ACC112 (cell line): ENCODE measurements around the gene COBL.

Experiments
- H2AFZ ChIP-seq: fragments of 200-600 bp; sonication (generic); one replicate; pipeline ENCODE4 v1.6.0; 2017; ENCODE audit warnings: antibody characterized with exemption, low read length; ENCODE audit not compliant: unreplicated experiment
- H3K27ac ChIP-seq: fragments of 200-600 bp; sonication (generic); 2 replicates; pipeline ENCODE4 v1.5.1; 2014; ENCODE audit warnings: low read depth, mild to moderate bottlenecking, antibody characterized with exemption, low read length, moderate library complexity
- H3K27me3 ChIP-seq: fragments of 200-600 bp; sonication (generic); 2 replicates; pipeline ENCODE4 v1.6.1; 2014; ENCODE audit warnings: mild to moderate bottlenecking, antibody characterized with exemption, low read length, moderate library complexity, mixed read lengths; ENCODE audit not compliant: insufficient read depth
- H3K36me3 ChIP-seq: fragments of 200-600 bp; sonication (generic); 2 replicates; pipeline ENCODE4 v1.6.1; 2016; ENCODE audit warnings: mild to moderate bottlenecking, antibody characterized with exemption, low read length, moderate library complexity, mixed read lengths; ENCODE audit not compliant: insufficient read depth
- H3K4me1 ChIP-seq: fragments of 200-600 bp; sonication (generic); one replicate; pipeline ENCODE4 v1.6.1; 2016; ENCODE audit warnings: low read length, mixed read lengths; ENCODE audit not compliant: insufficient read depth, unreplicated experiment, control insufficient read depth
- H3K4me3 ChIP-seq: fragments of 200-600 bp; sonication (generic); 2 replicates; pipeline ENCODE4 v1.5.1; 2014; ENCODE audit warnings: mild to moderate bottlenecking, low read depth, low read length
- H3K79me2 ChIP-seq: fragments of 200-600 bp; sonication (generic); one replicate; pipeline ENCODE4 v1.6.0; 2016; ENCODE audit warnings: low read length; ENCODE audit not compliant: control insufficient read depth, unreplicated experiment, insufficient read depth

The COBL gene

DNA sequence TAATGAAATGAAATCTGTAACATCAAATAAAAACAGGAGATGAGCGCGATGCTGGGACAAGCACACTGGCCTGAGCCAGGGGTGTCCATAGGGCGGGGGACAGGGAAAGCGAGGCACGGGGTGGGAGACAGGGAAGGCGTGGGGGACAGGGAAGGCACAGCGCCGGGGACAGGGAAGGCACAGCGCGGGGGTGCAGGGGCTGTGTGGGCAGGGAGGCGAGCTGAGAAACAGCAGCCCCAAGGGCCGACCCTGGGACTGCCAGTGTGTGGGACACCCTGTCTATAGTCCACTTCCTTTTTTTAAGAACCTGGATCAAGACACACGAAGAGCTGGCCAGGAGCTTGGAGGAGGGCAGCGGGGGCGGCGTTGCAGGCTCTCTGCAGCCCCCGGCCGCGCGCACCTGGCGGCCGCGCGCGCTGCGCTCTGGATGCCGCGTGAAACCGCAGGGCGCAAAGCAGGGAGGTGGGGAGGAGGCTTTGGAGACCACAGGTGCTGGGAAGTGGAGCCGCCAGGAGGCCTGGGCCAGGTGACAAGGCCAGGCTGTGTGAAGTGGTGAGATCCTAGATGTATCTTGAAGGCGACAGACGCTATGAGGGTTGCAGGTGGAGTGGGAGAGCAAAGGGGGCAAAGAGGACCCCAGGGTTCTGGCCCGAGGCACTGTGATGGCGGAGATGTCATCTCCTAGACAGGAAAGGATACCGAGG, 157.7 kb downstream of the COBL start:
- H2AFZ ChIP-seq: no peak overlapping the region
- H3K36me3 ChIP-seq: no peaks in the 10 kb centered on the region
- H3K27ac ChIP-seq: no peak overlapping the region
- H3K79me2 ChIP-seq: no peaks in the 10 kb centered on the region
- H3K4me1 ChIP-seq: no peaks in the 10 kb centered on the region
- no peak overlapping the region for H3K4me3 ChIP-seq
- peaks cover 31% of the 10 kb centered on the region for H3K27me3 ChIP-seq

DNA sequence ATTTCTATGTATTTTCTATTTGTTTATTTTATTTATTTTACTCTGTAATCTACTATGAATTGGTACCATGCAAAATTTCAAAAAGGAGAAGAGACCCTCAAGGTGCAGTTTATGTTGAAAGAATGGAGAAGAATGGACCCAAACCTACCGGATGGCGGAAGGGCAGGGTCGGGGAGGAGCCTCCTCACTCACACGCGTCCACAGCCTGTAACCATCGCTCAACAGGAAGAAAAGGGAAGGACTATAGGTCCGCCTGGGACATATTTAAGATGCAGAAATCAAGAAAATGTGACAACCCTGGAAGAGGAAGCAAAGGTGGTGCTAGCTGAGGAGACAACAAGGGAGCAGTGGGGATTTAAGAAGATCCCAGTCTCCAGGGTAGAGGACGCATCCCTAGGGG, 158.4 kb downstream of the COBL start:
- Histone ChIP-seq H3K79me2 (no peaks in the 10 kb centered on the region), H2AFZ (no peak overlapping the region), H3K4me3 (no peak overlapping the region), H3K36me3 (no peaks in the 10 kb centered on the region), H3K27me3 (peaks cover 30% of the 10 kb centered on the region), H3K4me1 (no peaks in the 10 kb centered on the region), H3K27ac (no peak overlapping the region)

DNA sequence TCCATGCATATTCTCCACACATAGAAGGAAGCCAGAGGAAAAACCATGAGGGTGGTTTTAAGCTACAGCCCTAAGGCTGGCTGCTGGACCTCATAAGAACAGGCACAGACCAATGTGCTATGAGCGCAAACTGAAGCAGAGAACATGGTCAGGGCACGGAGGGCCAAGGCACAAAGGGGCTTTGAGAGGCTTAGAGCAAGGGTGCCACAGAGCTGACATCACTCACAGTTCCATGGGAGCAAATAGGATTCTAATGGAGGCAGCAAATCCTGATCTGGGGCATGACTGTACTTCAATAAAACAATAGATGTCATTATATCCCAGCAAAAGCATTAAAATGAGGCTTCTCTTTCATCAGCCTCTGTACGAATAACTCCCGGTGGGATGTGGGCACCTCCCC, 162.4 kb downstream of the COBL start:
- Histone ChIP-seq H3K4me3 (no peak overlapping the region), H3K27me3 (peaks cover 60% of the 10 kb centered on the region), H3K79me2 (no peaks in the 10 kb centered on the region), H3K4me1 (no peaks in the 10 kb centered on the region), H3K36me3 (no peaks in the 10 kb centered on the region), H2AFZ (no peak overlapping the region), H3K27ac (no peak overlapping the region)

DNA sequence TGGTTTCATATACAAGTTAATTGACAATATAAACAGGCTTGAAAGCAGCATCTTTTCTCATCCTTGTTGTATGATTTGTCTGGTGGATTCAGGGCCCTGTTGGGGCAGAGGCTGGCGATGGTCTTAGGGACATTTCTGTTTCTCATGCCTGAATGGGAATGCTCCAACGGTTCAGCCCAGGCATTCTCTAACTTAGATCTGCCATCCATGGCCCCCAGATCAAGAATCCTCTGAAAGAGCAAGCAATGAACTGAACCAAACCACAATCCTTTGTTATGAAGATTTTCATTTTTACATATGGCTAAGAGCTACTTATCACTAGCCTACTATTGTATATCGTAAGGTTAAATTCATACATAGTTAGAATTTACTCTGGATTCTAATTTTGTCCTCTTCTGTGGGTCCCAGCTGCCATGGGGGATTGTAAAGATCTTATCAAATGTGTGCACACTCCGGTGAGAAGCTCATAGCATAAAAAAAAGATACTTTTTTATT, 163.9 kb downstream of the COBL start:
- H3K27ac ChIP-seq: no peak overlapping the region
- no peaks in the 10 kb centered on the region for H3K79me2 ChIP-seq
- peaks cover 58% of the 10 kb centered on the region for H3K27me3 ChIP-seq

DNA sequence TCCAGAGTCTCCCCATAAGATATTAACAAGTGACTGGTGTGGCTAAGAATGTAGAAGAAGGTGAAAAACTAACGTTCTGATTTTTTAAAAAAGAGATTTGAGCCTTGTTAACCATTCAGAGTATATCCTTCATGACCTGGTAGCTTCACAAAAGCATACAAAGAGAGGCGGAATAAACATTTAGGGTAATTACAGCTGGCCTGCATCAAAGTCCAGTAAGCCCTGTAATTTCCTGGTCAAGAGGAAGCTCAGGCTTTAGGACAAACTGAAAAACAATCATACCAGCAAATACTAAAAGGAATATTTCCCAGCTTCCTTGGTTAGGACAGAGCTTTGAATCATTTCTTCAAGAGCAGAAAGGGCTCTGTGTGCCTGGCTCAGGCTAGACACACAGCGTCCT, 165.2 kb downstream of the COBL start:
- no peak overlapping the region for H3K27ac ChIP-seq
- no peaks in the 10 kb centered on the region for H3K4me1 ChIP-seq
- no peak overlapping the region for H3K4me3 ChIP-seq
- H3K27me3 ChIP-seq: peaks cover 55% of the 10 kb centered on the region
- no peaks in the 10 kb centered on the region for H3K79me2 ChIP-seq
- no peak overlapping the region for H2AFZ ChIP-seq
- H3K36me3 ChIP-seq: no peaks in the 10 kb centered on the region

More for the DNA sequence above, 163.9 kb downstream of the COBL start:
- Histone ChIP-seq H2AFZ (no peak overlapping the region), H3K4me1 (no peaks in the 10 kb centered on the region), H3K4me3 (no peak overlapping the region), H3K36me3 (no peaks in the 10 kb centered on the region)

DNA sequence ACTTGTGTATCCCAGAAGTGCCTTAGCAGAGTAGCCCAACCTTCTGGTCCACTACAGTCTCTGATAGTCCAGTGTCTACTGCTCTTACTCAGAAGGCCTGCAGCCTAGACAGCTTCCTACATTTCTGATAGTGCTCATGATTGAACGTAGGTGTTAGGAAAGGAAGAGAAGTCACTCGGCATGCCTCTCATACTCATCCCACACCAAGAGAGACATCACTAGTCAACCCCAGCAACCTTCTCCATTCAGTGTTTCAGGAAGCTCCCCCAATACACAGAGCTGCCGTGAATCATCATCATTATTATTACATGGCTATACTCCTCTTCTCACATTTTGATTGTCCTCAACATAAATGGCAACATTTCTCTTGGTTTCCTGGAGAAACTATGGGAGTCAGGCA, 166.4 kb downstream of the COBL start:
- H3K27ac ChIP-seq: no peak overlapping the region
- peaks cover 46% of the 10 kb centered on the region for H3K27me3 ChIP-seq
- H3K79me2 ChIP-seq: no peaks in the 10 kb centered on the region
- H2AFZ ChIP-seq: no peak overlapping the region
- H3K4me3 ChIP-seq: no peak overlapping the region
- no peaks in the 10 kb centered on the region for H3K4me1 ChIP-seq
- H3K36me3 ChIP-seq: no peaks in the 10 kb centered on the region

DNA sequence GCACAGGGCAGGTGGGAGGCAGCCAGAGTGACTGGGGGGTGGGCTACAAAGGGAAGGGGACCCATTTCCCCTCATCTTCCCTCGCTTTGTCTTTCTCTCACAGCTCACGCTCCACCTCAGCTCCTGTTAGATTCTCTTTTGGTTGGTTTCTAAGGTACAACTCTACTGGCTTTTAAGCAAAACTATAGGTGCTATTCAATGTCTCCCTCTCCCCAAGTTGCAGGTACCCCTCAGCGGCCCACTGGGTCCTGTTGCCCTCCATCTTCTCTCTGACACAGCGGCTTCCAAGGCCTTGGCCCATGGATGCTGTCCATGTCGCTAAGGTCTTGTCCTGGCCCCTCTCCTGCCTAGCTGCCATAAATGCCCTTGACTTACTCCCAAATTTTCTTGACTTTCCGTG, 168.4 kb downstream of the COBL start:
- no peaks in the 10 kb centered on the region for H3K79me2 ChIP-seq
- no peak overlapping the region for H3K27ac ChIP-seq
- no peak overlapping the region for H3K4me3 ChIP-seq
- no peaks in the 10 kb centered on the region for H3K4me1 ChIP-seq
- no peaks in the 10 kb centered on the region for H3K36me3 ChIP-seq
- no peak overlapping the region for H2AFZ ChIP-seq
- peaks cover 32% of the 10 kb centered on the region for H3K27me3 ChIP-seq

DNA sequence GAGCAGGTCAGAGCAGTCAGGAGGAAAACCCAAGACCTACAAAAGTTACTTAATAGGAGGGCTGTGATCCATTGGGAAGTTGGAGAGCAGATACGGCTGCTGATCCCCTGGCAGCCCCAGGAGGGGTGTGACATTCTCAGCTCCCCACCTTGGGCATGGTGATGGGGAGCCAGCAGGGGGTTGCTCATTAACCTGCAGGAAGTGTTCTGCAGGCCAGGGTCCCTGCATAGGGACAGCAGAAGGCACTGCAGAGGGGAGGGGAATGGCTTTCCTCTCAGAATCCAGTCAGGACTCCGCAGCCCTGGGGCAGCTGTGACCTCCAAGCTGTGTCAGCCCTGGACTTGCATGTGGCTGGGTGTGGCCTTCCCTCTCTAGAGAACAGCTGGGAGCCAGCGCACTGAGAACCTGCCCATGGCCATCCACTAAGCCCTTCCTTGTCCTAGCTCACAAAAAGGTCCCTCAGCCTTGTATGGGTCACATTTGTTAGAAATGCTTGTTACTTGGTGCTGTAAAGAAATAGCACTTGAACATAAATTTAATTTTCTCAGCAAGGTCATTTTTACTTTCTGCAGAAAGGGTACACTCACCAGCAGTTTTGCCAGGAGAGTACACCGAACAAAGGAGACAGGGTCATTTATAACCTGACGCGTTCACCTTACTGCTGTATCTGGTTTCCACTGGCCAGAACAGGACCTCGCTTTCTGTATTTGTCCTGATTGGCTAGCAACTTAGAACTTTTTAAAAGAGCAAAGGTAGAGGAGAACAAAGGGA, 169.6 kb downstream of the COBL start:
- H3K79me2 ChIP-seq: no peaks in the 10 kb centered on the region
- no peak overlapping the region for H2AFZ ChIP-seq
- H3K27me3 ChIP-seq: peaks cover 24% of the 10 kb centered on the region
- no peak overlapping the region for H3K27ac ChIP-seq
- no peak overlapping the region for H3K4me3 ChIP-seq
- H3K36me3 ChIP-seq: no peaks in the 10 kb centered on the region
- H3K4me1 ChIP-seq: no peaks in the 10 kb centered on the region

DNA sequence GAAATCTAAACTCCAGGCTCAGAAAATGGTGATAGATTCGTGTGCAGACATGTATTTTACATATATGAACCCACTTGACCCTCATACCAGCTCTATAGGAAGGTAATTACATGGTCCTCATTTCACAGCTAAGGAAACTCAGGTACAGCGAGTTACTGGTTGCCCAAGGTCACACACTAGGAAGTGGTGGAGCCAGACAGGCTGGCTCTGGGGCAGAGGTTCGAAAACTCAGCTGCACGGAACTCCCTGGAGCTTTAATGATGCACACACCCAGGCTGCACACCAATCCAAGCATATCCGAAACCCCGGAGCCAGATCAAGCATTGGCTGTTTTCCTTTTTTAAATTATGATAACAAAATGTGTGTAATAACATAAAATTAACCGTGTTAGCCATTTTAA, 172.4 kb downstream of the COBL start:
- Histone ChIP-seq H3K4me3 (no peak overlapping the region), H3K36me3 (no peaks in the 10 kb centered on the region), H3K79me2 (no peaks in the 10 kb centered on the region), H2AFZ (no peak overlapping the region), H3K27me3 (peaks cover 4% of the 10 kb centered on the region), H3K27ac (no peak overlapping the region), H3K4me1 (peaks cover 15% of the 10 kb centered on the region)

DNA sequence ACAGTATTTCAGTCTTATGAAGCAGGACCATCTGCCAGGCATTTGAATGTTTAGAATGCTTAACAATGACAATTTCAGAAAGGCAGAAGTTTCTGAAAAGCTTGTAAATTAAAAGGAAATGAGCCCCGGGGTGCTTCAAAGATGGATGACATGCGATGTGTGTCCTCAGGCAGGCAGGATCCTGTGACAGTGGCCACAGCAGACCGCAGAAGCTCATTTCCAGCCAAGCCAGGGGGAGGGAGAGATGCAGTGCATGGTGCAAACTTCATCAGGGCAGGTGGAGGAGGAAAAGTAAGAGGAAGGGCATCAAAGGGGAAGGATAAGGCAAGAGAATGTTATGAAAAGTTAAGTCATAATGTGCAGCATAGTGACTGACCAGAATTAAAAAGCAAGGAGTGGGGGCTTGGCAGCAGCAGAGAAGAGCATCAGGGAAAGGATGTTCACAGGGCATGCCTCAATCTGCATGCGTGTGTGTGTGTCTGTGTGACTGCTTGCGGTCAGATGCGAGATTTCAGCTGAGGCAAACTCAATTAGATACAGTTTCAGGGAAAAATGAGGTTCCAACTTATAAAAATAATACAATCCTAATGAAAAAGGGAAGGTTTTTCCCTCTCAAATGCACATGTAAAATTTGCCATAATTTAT, 173.7 kb downstream of the COBL start:
- no peaks in the 10 kb centered on the region for H3K36me3 ChIP-seq
- H3K4me3 ChIP-seq: no peak overlapping the region
- H3K79me2 ChIP-seq: no peaks in the 10 kb centered on the region
- H3K27me3 ChIP-seq: peaks cover 4% of the 10 kb centered on the region; the same call in 1 of the 2 replicates
- peaks cover 18% of the 10 kb centered on the region for H3K4me1 ChIP-seq
- no peak overlapping the region for H3K27ac ChIP-seq
- H2AFZ ChIP-seq: no peak overlapping the region
